Measurements from ENCODE around the gene IZUMO1. TPM values are rescaled to one million over a fixed set of nuclear protein-coding genes. Genes with fewer than 3 reads are reported as not detected.

Gene IZUMO1
- total and polyA plus RNA-seq, 2 of the 13 experiments (the other 11 are each of a cell fraction or from before 2014, with no cell fraction given) = 0.07 to 0.22 TPM

- TF ChIP-seq NR0B2 (CRISPR knock-in tag; IDR thresholded peaks at IDR 0.05) (no peak), ZBTB40 (IDR thresholded peaks at IDR 0.05) (no peak), ZBTB40 (CRISPR knock-in tag; IDR thresholded peaks at IDR 0.05) (peak; percentile 15; the same call in 1 of the 2 replicates), ZNF335 (CRISPR knock-in tag; IDR thresholded peaks at IDR 0.05) (peak; percentile 65; the same call in 1 of the 2 replicates), LBX2 (CRISPR knock-in tag; IDR thresholded peaks at IDR 0.05; ENCODE audit: borderline replicate concordance) (no peak), KAT7 (CRISPR knock-in tag; IDR thresholded peaks at IDR 0.05; ENCODE audit: borderline replicate concordance) (0 out of 2 replicates have a peak, but pooled peaks have one; percentile 25), NR2C2 (CRISPR knock-in tag; IDR thresholded peaks at IDR 0.05; ENCODE audit: borderline replicate concordance) (peak; percentile 84), SAP130 (CRISPR knock-in tag; IDR thresholded peaks at IDR 0.05; ENCODE audit: low read depth) (peak; percentile 51; the same call in 1 of the 2 replicates), ZNF225 (CRISPR knock-in tag; IDR thresholded peaks at IDR 0.05) (peak; percentile 66; the same call in 1 of the 2 replicates), MZF1 (CRISPR knock-in tag; IDR thresholded peaks at IDR 0.05; ENCODE audit: borderline replicate concordance) (no peak), MIER3 (CRISPR knock-in tag; IDR thresholded peaks at IDR 0.05; ENCODE audit: borderline replicate concordance) (peak; percentile 51; the same call in 1 of the 2 replicates), SP1 (IDR thresholded peaks at IDR 0.05) (no peak), SP1 (CRISPR knock-in tag; IDR thresholded peaks at IDR 0.05) (no peak; the same call in 1 of the 2 replicates), CEBPG (CRISPR knock-in tag; IDR thresholded peaks at IDR 0.05) (peak; percentile 52; the same call in 1 of the 2 replicates), MIXL1 (CRISPR knock-in tag; IDR thresholded peaks at IDR 0.05) (0 out of 2 replicates have a peak, but pooled peaks have one; percentile 33), ZNF687 (CRISPR knock-in tag; IDR thresholded peaks at IDR 0.05) (peak; percentile 66), MAFF (IDR thresholded peaks at IDR 0.05; ENCODE audit: low read depth, low read length) (no peak)
Observed at GRCh38 chr19:48795055-48795684, 48.5 kb upstream of the IZUMO1 start (continued).

All from HepG2 (cell line).